ENCODE results near the gene PARP14.

- TF ChIP-seq CTCF (IDR thresholded peaks at IDR 0.05) (no peak), REST (IDR thresholded peaks at IDR 0.05; ENCODE audit: insufficient read depth in 1 of 2, low read depth in 2 of 2, low read length in 1 of 2) (no peak), POLR2AphosphoS5 (IDR thresholded peaks at IDR 0.05; ENCODE audit: low read depth, low read length) (no peak)
Observed at GRCh38 chr3:122688996-122689395, 8.4 kb downstream of the PARP14 start.

Data from Panc1 (cell line).